H1 (cell line): ENCODE results near the gene TEX51. TPM values are rescaled to one million over a fixed set of nuclear protein-coding genes. Genes with fewer than 3 reads are reported as not detected.

Source experiments
- RAD21 ChIP-seq, 2 experiments: IDR thresholded peaks in 1 of 2; conservative IDR thresholded peaks in 1 of 2; 2 replicates each; pipeline ENCODE4 v1.6.1; 2011; ENCODE audit warnings: low read depth in 2 of 2, low read length in 2 of 2, improper control_type of control experiment in 1 of 2, inconsistent platforms in 1 of 2, mild to moderate bottlenecking in 1 of 2, moderate library complexity in 1 of 2
- polyA plus RNA-seq, 7 experiments: library from polyadenylated mRNA; depleted of rRNA in 3 of 7; stranded (reverse) in 5 of 7; unstranded in 2 of 7; fragments of >200 nt in 5 of 7; fragments of 200-250 nt in 2 of 7; gene quantifications; 1 replicate in 5 of 7; 2 replicates in 1 of 7; 4 replicates in 1 of 7; pipeline versions ENCODE4 v1.2.1 to v1.2.3, GENCODE V29; 2011 to 2013; ENCODE audit warnings: missing spikeins in 2 of 7, mixed read lengths in 2 of 7
- total RNA-seq: library from RNA; stranded (reverse); fragmentation: NEBNext Ultra II Directional; extraction: Animal tissue kit (Norgen Biotek cat#: 25700); gene quantifications from 2 replicates; pipeline ENCODE4 v1.2.1, GENCODE V29; 2021

Gene TEX51
- total and polyA plus RNA-seq, 2 of the 8 experiments (the other 6 are each of a cell fraction or from before 2014, with no cell fraction given): not detected

DNA sequence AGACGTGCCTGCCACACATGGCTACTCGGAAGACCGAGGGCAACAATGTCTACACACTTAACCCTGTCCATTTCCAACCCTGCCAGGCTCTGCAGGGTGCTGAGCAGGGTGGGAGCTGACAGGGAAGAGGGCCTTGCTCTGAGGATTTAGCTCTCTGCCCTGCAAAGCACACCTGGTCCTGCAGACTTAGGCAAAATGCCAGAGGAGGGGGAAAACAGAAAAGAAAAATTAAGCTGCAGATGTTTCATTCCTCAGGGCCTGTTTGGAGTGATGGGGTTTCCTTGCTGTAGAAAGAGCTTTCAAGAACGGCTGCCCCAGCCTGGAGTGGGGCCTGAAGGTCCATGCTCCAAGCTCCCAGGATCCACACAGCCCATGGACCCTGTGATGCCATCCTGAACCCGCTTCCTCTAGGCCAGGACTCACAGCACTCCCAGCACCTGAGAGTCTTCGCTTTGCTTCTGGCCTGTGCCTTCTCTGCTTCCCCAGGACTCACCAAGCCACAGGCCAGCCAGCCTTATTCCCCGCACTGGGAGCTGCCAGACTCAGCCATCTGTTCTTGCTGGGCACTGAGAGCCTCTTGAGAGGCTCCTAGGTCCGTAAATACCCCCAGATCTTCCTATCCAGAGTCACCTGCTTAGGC lies 9.1 kb upstream of the TEX51 start (continued):
- no peak for TF ChIP-seq RAD21 (IDR thresholded peaks at IDR 0.05 in 1 of 2, conservative IDR thresholded peaks at IDR 0.05 in 1 of 2; ENCODE audit: low read depth in 2 of 2, low read length in 2 of 2)
